Dermis microvascular lymphatic vessel endothelial cell (primary cell): ENCODE measurements around the gene ZNF689. TPM values are rescaled to one million over a fixed set of nuclear protein-coding genes. Genes with fewer than 3 reads are reported as not detected.
"Not testable (repeated sequence)": the region's sequence is repeated elsewhere in the genome, so short reads cannot be mapped to it uniquely, and the experiment has no call there.

Source experiments
- DNase-seq, 2 donors: peaks; one replicate each; pipeline versions ENCODE4 v3.0.0 to v3.0.0-alpha.2; 2010; ENCODE audit warnings: low read depth in 2 of 2
- total RNA-seq: library from RNA; depleted of rRNA; stranded (reverse); fragments of >200 nt; gene quantifications from 2 replicates; pipeline ENCODE4 v1.2.1, GENCODE V29; 2014

Gene ZNF689
- total RNA-seq, 1 donor from 2014 or later: 3.2 TPM

GRCh38 chr16:30600215-30600614, 10.0 kb downstream of the ZNF689 start:
- no peak for DNase-seq

DNA sequence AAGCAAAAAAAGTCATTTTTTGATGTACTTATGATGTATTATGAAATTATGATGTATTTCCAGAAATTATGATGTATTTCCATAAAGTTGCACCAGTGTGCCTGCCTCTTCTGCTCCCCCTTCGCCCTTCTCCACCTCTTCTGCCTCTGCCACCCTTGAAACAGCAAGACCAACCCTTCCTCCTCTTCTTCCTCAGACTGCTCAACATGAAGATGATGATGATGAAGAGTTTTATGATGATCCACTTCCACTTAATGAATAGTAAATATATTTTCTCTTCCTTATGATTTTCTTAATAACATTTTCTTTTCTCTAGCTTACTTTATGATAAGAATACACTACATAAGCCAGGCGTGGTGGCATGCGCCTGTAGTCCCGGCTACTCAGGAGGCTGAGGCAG, 17.3 kb downstream of the ZNF689 start:
- DNase-seq: no peak

DNA sequence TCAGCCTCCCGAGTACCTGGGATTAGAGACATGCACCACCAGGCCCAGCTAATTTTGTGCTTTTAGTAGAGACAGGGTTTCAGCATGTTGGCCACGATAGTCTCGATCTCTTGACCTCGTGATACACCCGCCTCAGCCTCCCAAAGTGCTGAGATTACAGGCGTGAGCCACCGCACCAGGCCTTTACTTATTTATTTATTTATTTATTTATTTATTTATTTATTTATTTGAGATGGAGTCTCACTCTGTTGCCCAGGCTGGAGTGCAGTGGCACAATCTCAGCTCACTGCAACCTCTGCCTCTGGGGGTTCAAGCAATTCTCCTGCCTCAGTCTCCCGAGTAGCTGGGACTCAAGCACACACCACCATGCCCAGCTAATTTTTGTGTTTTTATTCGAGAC, 19.3 kb downstream of the ZNF689 start:
- DNase-seq: not testable (repeated sequence)

DNA sequence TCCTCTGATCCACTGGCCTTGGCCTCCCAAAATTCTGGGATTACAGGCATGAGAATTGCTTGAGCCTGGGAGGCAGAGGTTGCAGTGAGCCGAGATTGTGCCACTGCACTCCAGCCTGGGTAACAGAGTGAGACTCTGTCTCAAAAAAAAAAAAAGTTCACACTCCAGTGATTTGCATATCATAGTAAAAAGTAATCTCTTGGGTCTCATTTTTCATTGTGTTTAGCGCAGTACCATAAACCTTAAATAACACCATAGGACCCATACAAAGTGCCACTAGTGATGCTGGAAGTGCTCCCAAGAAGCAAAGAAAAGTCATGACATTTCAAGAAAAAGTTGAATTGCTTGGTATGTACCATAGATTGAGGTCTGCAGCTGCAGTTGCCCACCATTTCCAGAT, 20.6 kb downstream of the ZNF689 start:
- not testable (repeated sequence) for DNase-seq

DNA sequence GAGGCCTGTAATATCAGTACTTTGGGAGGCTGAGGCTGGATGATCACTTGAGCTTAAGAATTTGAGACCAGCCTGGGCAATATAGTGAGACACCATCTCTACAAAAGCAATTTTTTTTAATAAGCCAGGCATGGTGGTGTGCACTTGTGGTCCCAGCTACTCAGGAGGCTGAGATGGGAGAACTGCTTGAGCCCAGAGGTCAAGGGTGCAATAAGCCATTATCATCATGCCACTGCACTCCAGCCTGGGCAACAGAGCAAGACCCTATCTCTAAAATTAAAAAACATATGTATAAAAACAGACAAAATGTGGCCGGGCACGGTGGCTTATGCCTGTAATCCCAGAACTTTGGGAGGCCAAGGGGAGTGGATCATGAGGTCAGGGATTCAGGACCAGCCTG, 21.5 kb downstream of the ZNF689 start:
- DNase-seq: no peak

- DNase-seq: peak; percentile 97 to 99
Observed at GRCh38 chr16:30585400-30586191, 24.6 kb downstream of the ZNF689 start, which contains the start of gene ZNF785. Gene ZNF785, minus strand, starts transcription at chr16:30585697. Its CDS starts 86 bp downstream, at chr16:30585611.

GRCh38 chr16:30585022-30585399, 25.2 kb downstream of the ZNF689 start:
- DNase-seq: no peak

DNA sequence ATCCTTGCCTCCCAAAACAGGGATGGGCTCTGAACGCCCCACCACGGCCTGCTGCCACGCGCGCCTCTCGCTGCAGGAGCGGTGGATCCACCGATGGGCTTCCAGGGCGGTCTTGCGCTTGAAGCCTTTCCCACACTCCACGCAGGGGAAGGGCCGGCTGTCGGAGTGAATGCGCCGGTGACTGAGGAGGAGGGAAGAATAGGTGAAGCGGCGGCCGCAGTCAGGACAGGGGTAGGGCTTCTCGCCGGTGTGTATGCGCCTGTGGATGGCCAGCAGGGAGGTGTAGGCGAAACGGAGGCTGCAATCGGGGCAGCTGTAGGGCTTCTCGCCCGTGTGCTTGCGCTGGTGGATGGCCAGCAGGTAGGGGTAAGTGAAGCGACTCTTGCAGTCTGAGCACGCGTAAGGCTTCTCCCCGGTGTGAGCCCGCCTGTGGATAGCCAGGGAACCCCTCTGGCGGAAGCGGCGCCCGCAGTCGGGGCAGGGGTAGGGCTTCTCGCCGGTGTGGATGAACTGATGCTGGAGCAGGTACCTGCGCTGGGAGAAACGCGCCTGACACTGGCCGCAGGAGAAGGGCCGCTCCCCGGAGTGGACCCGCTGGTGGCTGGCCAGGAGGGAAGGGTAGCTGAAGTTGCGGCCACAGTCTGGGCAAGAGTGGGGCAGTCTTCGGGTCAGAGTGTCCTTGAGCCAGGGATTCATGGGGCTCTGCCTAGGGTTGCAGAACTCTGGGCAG, 27.4 kb downstream of the ZNF689 start:
- no peak for DNase-seq

DNA sequence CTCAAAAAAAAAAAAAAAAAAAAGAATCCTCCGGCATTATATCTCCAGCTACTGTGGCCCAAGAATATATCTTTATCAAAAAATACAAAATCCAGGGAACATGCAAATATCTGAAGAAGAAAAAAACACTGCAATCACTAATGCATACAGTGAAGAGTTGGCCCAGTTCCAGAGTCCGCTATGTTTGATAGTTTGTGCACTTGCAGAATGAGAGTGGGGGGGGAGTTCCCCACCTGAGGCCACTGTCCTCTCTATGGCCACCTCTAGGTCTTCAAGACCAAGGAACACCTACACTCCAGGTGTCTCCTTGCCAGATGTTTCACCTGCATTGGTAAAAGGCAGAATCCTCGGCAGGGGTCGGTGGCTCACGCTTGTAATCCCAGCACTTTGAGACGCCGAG, 28.7 kb downstream of the ZNF689 start:
- no peak for DNase-seq

GRCh38 chr16:30574678-30575077, 35.5 kb downstream of the ZNF689 start:
- no peak for DNase-seq

DNA sequence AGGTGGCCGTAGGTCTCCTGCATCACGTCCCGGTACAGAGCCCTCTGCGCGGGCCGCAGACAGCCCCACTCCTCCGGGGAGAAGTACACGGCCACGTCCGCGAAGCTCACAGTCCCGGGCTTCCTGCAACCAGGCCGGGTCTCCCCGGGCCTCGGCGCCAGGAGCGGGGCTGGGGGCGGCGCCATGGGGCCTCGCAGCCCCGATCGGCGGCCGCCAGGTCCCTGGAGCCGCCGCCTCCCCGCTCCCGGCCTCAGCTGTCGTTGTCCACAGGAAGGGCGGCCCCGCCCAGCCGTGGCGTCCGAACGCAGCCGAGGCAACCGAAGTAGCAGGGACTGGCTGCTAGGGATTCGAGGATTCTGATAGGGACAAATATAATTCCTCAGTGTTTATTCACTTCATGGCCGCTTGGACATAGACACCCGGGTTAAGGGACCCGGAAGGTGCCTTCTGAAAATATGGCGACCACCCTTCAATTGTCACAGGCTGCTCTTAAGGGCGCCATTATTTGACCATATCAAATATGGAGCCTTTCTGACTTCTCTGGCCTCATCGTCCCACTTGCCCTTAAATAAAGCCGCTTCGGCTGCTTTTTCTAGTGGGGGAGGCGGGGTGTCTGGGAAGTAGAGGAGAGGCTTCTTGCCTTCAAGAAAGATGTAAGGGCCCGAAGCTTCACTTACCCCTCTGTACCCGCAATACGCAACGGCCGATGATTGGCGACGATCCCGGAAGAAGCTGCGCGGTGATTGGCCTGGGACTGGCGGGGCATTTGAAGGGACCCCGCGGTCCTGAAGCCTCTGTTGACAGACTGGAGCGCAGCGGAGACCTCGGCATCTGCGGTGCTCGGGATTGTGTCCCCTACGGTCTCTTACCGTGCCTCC, 38.5 kb downstream of the ZNF689 start, which contains the start of gene ZNF688:
TSS of gene ZNF688 (minus strand) at position 270 of the 878 bp plus-strand sequence. CDS start at position 185, 85 bp downstream.
- DNase-seq: peak; percentile 77 to 96

GRCh38 chr16:30570636-30571444, 39.3 kb downstream of the ZNF689 start:
- DNase-seq: peak in 1 of 2 donors; percentile 54

GRCh38 chr16:30569746-30570635, 40.2 kb downstream of the ZNF689 start:
- no peak for DNase-seq

- no peak for DNase-seq
Observed at GRCh38 chr16:30569281-30569680, 40.9 kb downstream of the ZNF689 start.

- peak in 1 of 2 donors; percentile 42 for DNase-seq
Observed at GRCh38 chr16:30567991-30568638, 42.1 kb downstream of the ZNF689 start.

DNA sequence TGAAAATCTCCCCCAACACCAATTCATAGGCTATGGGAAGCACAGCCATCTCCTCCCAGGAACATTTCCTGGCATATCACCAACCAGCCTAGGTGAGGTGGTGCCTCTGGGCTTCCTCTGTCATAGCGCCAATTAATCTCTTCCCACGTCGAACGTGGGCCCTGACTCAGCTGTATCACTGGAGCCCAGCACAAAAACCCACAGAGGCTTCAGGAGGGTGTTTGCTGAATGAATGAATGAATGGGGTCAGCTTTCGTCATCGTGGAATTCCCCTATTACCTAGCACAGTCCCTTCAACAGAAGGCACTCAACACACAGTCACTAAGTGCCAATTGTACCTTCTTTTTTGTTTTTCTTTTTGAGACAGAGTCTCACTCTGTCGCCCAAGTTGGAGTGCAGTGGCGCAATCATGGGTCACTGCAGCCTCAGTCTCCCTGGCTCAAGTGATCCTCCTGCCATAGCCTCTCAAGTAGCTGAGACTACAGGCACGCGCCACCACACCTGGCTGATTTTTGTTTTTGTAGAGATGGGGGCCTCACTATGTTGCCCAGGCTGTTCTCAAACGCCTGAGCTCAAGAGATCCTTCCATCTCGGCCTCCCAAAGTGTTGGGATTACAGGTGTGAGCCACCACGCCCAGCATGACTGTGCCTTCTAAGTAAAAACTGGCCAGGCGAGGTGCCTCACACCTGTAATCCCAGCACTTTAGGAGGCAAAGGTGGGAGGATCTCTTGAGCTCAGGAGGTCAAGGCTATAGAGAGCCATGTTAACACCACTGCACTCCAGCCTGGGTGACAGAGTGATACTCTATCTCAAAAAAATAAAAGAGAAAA, 42.8 kb downstream of the ZNF689 start:
- DNase-seq: no peak

GRCh38 chr16:30566531-30566930, 43.7 kb downstream of the ZNF689 start:
- DNase-seq: no peak

- DNase-seq: no peak
Observed at GRCh38 chr16:30565984-30566383, 44.2 kb downstream of the ZNF689 start.
